GM04503 (cell line): ENCODE measurements around the gene SORCS3.

Experiments
- DNase-seq: peaks from one replicate; pipeline ENCODE4 v3.0.0-alpha.2; 2012; ENCODE audit warnings: low read depth

SORCS3 gene

GRCh38 chr10:104646146-104646545, 5.1 kb downstream of the SORCS3 start:
- DNase-seq = no peak

- no peak for DNase-seq
These were observed 7.3 kb downstream of the SORCS3 start for GRCh38 chr10:104648421-104648820.

GRCh38 chr10:104650072-104650471, 9.0 kb downstream of the SORCS3 start:
- no peak for DNase-seq

- DNase-seq = no peak
These were observed 9.7 kb downstream of the SORCS3 start for GRCh38 chr10:104650635-104651331.

GRCh38 chr10:104657036-104657435, 15.9 kb downstream of the SORCS3 start:
- DNase-seq = no peak

GRCh38 chr10:104657457-104657856, 16.4 kb downstream of the SORCS3 start:
- peak; percentile 16 for DNase-seq

- DNase-seq = no peak
These were observed 17.0 kb downstream of the SORCS3 start for GRCh38 chr10:104658067-104658466.

DNA sequence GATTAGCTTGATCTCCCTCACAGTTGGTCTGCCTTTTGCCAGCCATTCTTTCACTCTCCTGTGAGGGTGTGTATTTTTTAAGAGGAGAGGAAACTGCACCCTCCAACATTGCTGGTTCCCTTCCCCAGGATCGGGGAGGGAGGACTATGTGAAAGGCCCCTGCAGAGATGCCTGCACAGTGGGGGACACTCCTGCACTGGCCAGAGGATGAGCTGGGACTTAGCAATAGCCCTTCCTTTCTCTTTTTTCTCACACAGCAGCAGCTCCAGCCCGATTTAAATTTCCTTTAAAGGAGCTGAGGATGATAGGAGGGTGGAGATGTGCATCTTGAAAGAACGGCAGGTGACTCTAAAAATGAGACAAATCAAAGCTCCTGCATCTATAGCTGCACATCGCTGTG, 18.7 kb downstream of the SORCS3 start:
- no peak for DNase-seq

DNA sequence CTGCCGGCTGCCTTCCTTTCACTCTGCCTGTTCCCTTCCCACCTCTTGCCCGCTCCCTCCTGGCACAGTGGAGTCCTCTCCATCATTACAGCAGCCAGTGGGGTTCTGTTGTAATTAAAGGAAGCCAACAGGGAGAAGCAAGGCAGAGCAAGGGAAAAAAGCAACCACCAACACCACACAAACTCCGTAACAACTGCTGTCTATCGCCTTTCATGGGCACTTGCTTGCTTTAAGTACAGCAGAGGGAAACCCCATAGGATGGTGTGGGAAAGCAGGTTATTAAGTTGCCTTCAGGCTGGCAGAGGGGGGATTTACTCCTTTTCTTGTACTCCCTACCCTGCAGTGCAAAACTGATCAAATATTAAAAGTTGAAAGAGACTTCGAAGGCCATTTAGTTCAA, 22.0 kb downstream of the SORCS3 start:
- no peak for DNase-seq

GRCh38 chr10:104663563-104663962, 22.5 kb downstream of the SORCS3 start:
- no peak for DNase-seq

- no peak for DNase-seq
These were observed 23.1 kb downstream of the SORCS3 start for GRCh38 chr10:104664205-104664604.

- DNase-seq = no peak
These were observed 24.1 kb downstream of the SORCS3 start for GRCh38 chr10:104665174-104665573.

GRCh38 chr10:104666106-104666505, 25.0 kb downstream of the SORCS3 start:
- DNase-seq = no peak

GRCh38 chr10:104676874-104677273, 35.8 kb downstream of the SORCS3 start:
- no peak for DNase-seq

DNA sequence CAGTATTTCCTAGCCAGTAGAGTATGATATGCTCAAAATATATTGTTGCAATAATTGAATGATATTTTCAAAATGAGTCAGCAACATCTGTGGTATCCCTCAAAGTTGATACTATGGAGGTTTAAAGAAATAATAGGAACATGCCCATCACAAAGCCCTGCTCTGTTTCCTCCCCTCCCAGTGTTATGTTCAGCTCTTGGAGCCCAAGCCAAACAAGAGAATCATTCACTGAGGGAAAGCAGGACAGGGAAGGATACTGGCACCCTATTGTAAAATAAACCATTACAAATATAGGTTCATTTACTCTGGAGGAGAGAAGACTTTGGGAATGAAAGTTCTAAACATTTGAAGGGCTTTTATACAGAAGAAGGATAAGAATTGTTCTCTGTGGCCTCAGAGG, 37.6 kb downstream of the SORCS3 start:
- no peak for DNase-seq

DNA sequence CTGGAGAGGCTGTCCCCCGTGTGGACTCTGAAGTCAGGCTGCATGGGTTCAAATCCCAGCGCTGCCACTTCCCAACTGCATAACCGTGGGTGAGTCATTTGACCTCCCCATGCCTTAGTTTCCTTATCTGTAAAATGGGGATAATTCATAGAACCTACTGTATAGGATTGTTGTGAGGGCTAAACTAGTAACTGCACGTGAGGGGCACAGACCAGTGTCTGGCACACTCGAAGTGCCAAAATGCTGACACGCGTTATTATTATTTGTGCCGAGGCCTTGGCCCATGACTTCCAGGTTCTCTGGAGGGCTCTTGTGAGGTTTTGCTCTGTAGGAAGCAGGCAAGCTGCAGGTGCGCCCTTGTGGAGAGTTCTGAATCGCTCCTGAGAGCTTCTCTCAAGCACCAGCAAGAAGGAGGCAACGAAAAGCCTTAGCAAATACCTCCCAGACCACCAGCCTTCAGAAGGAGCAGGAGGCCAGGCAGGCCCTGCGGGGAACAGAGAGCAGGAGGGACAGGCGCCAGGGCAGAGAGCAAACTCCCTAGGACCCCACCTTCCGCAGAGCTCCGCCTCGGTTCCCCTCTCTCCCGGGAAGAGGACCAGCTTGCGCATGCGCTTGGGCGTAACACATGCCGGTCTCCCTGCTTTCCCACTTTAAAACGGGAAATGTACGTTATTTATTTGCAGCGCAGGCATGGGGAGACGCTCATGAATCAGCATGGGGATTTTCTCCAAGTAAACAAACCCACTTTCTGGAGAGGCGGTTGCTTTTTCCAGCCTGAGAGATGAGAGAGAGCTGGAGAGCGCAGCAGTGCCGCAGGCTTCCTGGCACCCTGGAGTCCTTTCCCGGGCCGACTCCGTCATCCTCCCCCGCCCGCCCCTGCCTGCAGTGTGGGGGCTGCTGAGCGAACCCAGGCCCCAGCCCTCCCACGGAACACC, 39.6 kb downstream of the SORCS3 start:
- DNase-seq = no peak

GRCh38 chr10:104681485-104681884, 40.4 kb downstream of the SORCS3 start:
- DNase-seq = no peak

GRCh38 chr10:104683567-104683966, 42.5 kb downstream of the SORCS3 start:
- no peak for DNase-seq

- DNase-seq = no peak
These were observed 45.7 kb downstream of the SORCS3 start for GRCh38 chr10:104686829-104687228.

- no peak for DNase-seq
These were observed 47.4 kb downstream of the SORCS3 start for GRCh38 chr10:104688251-104689042.

DNA sequence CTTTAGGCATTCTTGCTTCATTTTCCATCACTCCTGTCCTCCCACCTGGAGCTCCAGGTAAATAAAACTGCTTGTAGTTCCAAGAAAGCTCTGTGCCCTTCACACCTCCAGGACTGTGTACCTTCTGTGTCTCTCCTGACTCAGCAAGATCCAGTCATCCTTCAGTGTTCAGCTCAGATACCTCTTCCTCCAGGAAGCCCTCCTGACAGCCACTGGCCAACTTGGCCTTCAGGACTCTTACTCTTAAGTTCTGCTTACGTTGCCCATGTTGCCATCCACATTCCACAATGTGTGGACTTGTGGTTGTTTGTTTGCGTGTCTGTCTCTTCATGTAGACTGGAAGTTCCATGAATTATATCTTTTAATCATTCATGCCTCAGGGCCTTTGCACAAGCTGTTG, 48.0 kb downstream of the SORCS3 start:
- DNase-seq = no peak

- DNase-seq = no peak
These were observed 48.5 kb downstream of the SORCS3 start for GRCh38 chr10:104689547-104689946.

- DNase-seq = no peak
These were observed 49.0 kb downstream of the SORCS3 start for GRCh38 chr10:104690101-104690500.
